ENCODE data around the gene STAT3. TPM values are rescaled to one million over a fixed set of nuclear protein-coding genes. Genes with fewer than 3 reads are reported as not detected.
"Not testable (repeated sequence)": the region's sequence is repeated elsewhere in the genome, so short reads cannot be mapped to it uniquely, and the experiment has no call there.

STAT3 gene
- total and polyA plus RNA-seq, 3 experiments from 2014 or later, result 148 to 166 (median 155) TPM

DNA sequence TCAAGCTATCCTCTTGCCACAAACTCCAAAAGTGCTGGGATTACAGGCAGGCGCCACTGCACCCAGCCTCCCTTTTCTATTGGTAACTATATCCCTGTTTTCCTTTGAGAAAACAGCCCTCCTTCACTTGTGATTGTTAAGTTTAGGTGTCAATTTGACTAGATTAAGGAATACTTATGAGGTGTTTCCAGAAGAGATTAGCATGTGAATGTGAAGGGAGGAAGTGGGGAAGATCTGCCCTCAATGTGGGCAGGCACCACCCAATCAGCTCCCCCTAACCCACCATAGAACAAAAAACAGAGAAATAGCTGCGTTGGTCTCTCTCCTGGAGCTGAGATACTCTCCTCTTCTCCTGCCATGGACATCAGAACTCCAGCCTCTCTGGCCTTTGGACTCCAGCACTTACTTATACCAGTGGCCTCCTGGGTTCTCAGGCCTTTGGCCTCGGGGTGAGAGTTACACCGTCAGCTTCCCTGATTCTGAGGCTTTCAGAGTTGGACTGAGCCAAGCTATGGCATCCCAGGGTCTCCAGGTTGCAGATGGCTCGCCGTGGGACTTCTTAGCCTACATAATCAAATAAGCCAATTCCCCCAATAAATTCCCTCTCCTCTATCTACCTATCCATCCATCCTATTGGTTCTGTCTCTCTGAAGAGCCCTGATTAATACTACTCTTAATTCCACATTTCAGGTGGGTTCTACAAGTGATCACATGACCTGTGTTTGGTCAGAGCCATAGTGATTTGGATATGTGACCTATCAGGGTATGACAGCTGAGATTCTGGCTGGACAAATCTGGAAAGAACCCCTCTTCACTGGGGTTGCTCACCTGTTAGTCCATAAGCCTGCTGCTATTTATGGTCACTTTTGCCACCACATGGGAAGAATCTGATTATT lies 12.0 kb upstream of the STAT3 start:
- no peak for DNase-seq

DNA sequence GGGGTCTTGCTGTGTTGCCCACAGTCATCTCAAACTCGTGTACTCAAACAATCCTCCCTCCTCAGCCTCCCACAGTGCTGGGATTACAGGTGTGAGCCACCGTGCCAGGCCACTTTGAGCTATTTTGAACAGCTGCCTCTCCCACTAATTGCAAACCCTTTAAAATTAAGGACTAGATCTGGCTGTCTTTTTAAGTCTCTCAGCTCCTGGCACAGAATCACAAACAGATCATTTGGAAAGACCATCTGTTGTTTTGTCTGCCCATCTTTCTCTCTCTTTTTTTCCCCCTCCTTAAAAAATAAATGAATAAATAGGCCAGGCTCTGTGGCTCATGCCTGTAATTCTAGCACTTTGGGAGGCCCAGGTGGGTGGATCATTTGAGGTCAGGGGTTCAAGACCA lies 10.9 kb upstream of the STAT3 start:
- CTCF ChIA-PET, result interaction anchor here (1.2 to 14.7 kb wide), 4 partner anchors 10 to 119 kb away, joined by 3 to 373 read pairs (median 7); partner anchors contain the start of gene STAT3

More for the DNA sequence above, 12.0 kb upstream of the STAT3 start:
- Histone ChIP-seq H3K4me3 (ENCODE audit: low read length) (no peak overlapping the region), H3K36me3 (ENCODE audit: insufficient read depth, low read length) (no peaks in the 10 kb centered on the region), H3K4me1 (ENCODE audit: insufficient read depth, low read length) (peaks cover 13% of the 10 kb centered on the region), H3K27me3 (ENCODE audit: insufficient read depth, low read length, poor library complexity, severe bottlenecking) (no peaks in the 10 kb centered on the region), H3K27ac (ENCODE audit: low read depth, low read length) (no peak overlapping the region), H3K9me3 (ENCODE audit: low read length) (no peaks in the 10 kb centered on the region)
- H3K27ac Mint-ChIP-seq, result peak overlapping the region in 4 of 8 donors; percentile 40 to 79 (median 64)
- POLR2A ChIA-PET, result interaction anchor here (1.8 kb wide), 1 partner anchor 11 kb away, joined by 9 read pairs; the partner anchor contains the start of gene STAT3
- H3K36me3 Mint-ChIP-seq, result no peaks in the 10 kb centered on the region
- H3K9me3 Mint-ChIP-seq, result no peaks in the 10 kb centered on the region
- H3K4me1 Mint-ChIP-seq, result peaks cover 11 to 15% (median 12%) of the 10 kb centered on the region in 3 donors
- H3K4me3 Mint-ChIP-seq, result peak overlapping the region in 5 of 7 donors; percentile 24 to 66 (median 59)
- CTCF ChIA-PET, result interaction anchor here (1.2 to 14.7 kb wide), 4 partner anchors 11 to 82 kb away, joined by 3 to 373 read pairs (median 6); partner anchors contain the start of gene STAT3
- H3K27me3 Mint-ChIP-seq, result peaks cover 0 to 5% of the 10 kb centered on the region in 2 donors

DNA sequence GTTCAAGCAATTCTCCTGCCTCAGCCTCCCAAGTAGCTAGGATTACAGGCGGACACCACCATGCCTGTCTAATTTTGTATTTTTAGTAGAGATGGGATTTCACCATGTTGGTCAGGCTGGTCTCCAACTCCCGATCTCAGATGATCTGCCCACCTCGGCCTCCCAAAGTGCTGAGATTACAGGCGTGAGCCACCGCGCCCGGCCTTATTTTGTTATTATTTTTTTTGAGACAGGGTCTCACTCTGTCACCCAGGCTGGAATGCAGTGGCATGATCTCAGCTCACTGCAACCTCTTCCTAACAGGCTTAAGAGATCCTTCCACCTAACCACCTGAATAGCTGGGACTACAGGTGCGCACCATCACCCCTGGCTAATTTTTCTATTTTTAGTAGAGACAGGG lies 7.4 kb upstream of the STAT3 start:
- not testable (repeated sequence) for H3K9me3 Mint-ChIP-seq; H3K27me3 ChIP-seq (ENCODE audit: insufficient read depth, low read length, poor library complexity, severe bottlenecking); H3K27ac Mint-ChIP-seq; H3K27ac ChIP-seq (ENCODE audit: low read depth, low read length); H3K36me3 ChIP-seq (ENCODE audit: insufficient read depth, low read length); H3K9me3 ChIP-seq (ENCODE audit: low read length); H3K36me3 Mint-ChIP-seq; H3K4me3 Mint-ChIP-seq; H3K4me3 ChIP-seq (ENCODE audit: low read length); H3K27me3 Mint-ChIP-seq; DNase-seq
- CTCF ChIA-PET, result interaction anchor here (1.3 to 2.0 kb wide), 4 partner anchors 11 to 73 kb away, joined by 3 to 10 read pairs (median 5); no protein-coding TSS in a partner anchor
- peaks cover 13% of the 10 kb centered on the region for H3K4me1 ChIP-seq (ENCODE audit: insufficient read depth, low read length)
- H3K4me1 Mint-ChIP-seq, result peaks cover 9 to 18% (median 11%) of the 10 kb centered on the region in 3 donors
- POLR2A ChIA-PET, result interaction anchor here (0.5 kb wide), 1 partner anchor 11 kb away, joined by 5 read pairs; no protein-coding TSS in a partner anchor

More for the DNA sequence above, 10.9 kb upstream of the STAT3 start:
- Histone ChIP-seq H3K27me3 (ENCODE audit: insufficient read depth, low read length, poor library complexity, severe bottlenecking) (no peaks in the 10 kb centered on the region), H3K36me3 (ENCODE audit: insufficient read depth, low read length) (no peaks in the 10 kb centered on the region), H3K9me3 (ENCODE audit: low read length) (no peaks in the 10 kb centered on the region), H3K4me3 (ENCODE audit: low read length) (no peak overlapping the region), H3K27ac (ENCODE audit: low read depth, low read length) (no peak overlapping the region), H3K4me1 (ENCODE audit: insufficient read depth, low read length) (peaks cover 13% of the 10 kb centered on the region)
- H3K36me3 Mint-ChIP-seq, result no peaks in the 10 kb centered on the region
- no peak overlapping the region for H3K27ac Mint-ChIP-seq
- H3K4me3 Mint-ChIP-seq, result no peak overlapping the region
- H3K27me3 Mint-ChIP-seq, result peaks cover 0 to 6% of the 10 kb centered on the region in 2 donors
- peaks cover 11 to 15% (median 12%) of the 10 kb centered on the region in 3 donors for H3K4me1 Mint-ChIP-seq
- DNase-seq, result no peak
- no peaks in the 10 kb centered on the region for H3K9me3 Mint-ChIP-seq
- POLR2A ChIA-PET, result interaction anchor here (1.8 kb wide), 1 partner anchor 10 kb away, joined by 9 read pairs; the partner anchor contains the start of gene STAT3

DNA sequence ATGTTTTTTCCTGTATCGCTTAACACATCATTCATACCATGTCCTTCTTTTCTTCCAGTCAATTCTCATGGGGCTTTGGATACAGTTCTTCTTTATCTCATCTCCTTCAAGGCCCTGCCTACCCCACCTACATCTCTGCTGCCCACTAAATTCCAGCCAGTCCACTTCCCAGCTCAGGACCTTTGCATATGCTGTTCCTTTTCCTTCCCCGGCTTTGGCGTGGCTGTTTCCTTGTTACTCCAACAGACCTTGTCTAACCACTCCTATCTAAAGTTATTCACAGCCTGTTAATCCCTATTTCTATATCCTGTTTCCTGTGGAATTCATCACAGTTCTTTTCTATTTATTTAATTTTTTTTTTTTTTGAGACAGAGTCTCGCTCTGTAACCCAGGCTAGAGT lies 6.6 kb upstream of the STAT3 start:
- peak overlapping the region in 1 of 8 donors; percentile 24 for H3K27ac Mint-ChIP-seq
- DNase-seq, result no peak
- ChIA-PET CTCF (interaction anchor here (1.7 to 1.9 kb wide), 3 partner anchors 11 to 73 kb away, joined by 3 to 6 read pairs (median 4); no protein-coding TSS in a partner anchor), POLR2A (no interaction called here)
- H3K4me1 ChIP-seq (ENCODE audit: insufficient read depth, low read length), result peaks cover 8% of the 10 kb centered on the region
- H3K27ac ChIP-seq (ENCODE audit: low read depth, low read length), result no peak overlapping the region
- no peak overlapping the region for H3K4me3 Mint-ChIP-seq
- H3K9me3 ChIP-seq (ENCODE audit: low read length), result no peaks in the 10 kb centered on the region
- H3K9me3 Mint-ChIP-seq, result no peaks in the 10 kb centered on the region
- H3K4me3 ChIP-seq (ENCODE audit: low read length), result no peak overlapping the region
- H3K27me3 ChIP-seq (ENCODE audit: insufficient read depth, low read length, poor library complexity, severe bottlenecking), result no peaks in the 10 kb centered on the region
- H3K27me3 Mint-ChIP-seq, result peaks cover 0 to 5% of the 10 kb centered on the region in 2 donors
- H3K36me3 Mint-ChIP-seq, result no peaks in the 10 kb centered on the region
- no peaks in the 10 kb centered on the region for H3K36me3 ChIP-seq (ENCODE audit: insufficient read depth, low read length)
- peaks cover 3 to 17% (median 5%) of the 10 kb centered on the region in 3 donors for H3K4me1 Mint-ChIP-seq

DNA sequence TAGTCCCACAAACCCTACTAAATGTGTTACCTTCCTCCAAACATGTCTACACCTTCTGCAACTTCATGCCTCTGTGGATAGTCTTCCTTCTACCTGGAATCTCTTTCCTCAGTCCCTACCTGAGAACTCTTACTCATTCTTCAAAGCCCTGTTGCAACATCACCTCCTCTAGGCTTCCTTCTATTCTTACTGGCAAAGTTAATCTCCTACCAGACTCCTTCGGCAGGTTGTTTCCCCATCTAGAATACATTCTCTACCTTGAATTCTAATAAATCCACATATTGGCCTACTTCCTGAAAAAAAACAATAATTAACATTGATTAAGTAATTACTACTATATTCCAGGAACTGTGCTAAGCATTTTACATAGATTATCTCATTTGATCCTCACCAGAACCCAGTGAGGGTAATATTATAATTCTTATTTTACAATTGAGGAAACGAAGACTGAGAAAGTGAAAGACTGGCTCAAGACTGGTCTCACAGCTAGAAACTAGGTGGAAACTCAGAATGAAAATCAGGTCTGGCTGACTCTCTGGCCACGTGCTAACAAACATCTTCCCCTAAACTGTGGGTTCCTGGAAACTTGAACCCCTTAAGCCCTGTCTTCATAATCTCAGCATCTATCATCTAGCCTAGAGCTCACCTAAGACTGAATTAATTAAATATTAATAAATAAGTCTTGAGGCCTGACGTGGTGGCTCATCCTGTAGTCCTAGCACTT lies 4.6 kb upstream of the STAT3 start:
- H3K27ac ChIP-seq (ENCODE audit: low read depth, low read length), result no peak overlapping the region
- Mint-ChIP-seq H3K27ac (peak overlapping the region in 7 of 8 donors; percentile 45 to 74 (median 59)), H3K4me3 (peak overlapping the region in 1 of 7 donors; percentile 13), H3K9me3 (no peaks in the 10 kb centered on the region), H3K36me3 (peaks cover 0 to 9% (median 0%) of the 10 kb centered on the region in 3 donors), H3K4me1 (peaks cover 8 to 21% (median 12%) of the 10 kb centered on the region in 3 donors), H3K27me3 (peaks cover 0 to 2% of the 10 kb centered on the region in 2 donors)
- H3K9me3 ChIP-seq (ENCODE audit: low read length), result no peaks in the 10 kb centered on the region
- no peaks in the 10 kb centered on the region for H3K27me3 ChIP-seq (ENCODE audit: insufficient read depth, low read length, poor library complexity, severe bottlenecking)
- DNase-seq, result no peak
- POLR2A ChIA-PET, result interaction anchor here (1.3 kb wide), 1 partner anchor 10 kb away, joined by 4 read pairs; no protein-coding TSS in a partner anchor
- no peaks in the 10 kb centered on the region for H3K36me3 ChIP-seq (ENCODE audit: insufficient read depth, low read length)
- H3K4me3 ChIP-seq (ENCODE audit: low read length), result no peak overlapping the region
- H3K4me1 ChIP-seq (ENCODE audit: insufficient read depth, low read length), result peaks cover 8% of the 10 kb centered on the region
- CTCF ChIA-PET, result interaction anchor here (0.7 to 1.9 kb wide), 4 partner anchors 11 to 71 kb away, joined by 3 to 4 read pairs (median 3); no protein-coding TSS in a partner anchor

DNA sequence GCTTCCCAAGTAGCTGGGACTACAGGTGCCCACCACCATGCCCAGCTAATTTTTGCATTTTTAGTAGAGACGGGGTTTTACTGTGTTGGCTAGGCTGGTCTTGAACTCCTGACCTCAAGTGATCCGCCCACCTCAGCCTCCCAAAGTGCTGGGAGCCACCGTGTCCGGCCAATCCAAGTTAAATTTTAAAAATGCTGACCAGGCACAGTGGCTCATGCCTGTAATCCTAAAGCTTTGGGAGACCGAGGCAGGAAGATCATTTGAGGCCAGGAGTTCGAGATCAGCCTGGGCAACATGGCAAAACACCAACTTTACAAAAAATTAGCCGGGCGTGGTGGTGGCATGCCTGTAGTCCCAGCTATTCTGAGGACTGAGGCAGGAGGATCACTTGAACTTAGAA lies 3.2 kb upstream of the STAT3 start:
- Mint-ChIP-seq H3K36me3 (peaks cover 0 to 15% (median under 1%) of the 10 kb centered on the region in 3 donors), H3K4me1 (peaks cover 18 to 32% (median 24%) of the 10 kb centered on the region in 3 donors)
- not testable (repeated sequence) for H3K27ac Mint-ChIP-seq; H3K36me3 ChIP-seq (ENCODE audit: insufficient read depth, low read length); H3K4me3 Mint-ChIP-seq; H3K9me3 Mint-ChIP-seq; H3K27me3 ChIP-seq (ENCODE audit: insufficient read depth, low read length, poor library complexity, severe bottlenecking); H3K27ac ChIP-seq (ENCODE audit: low read depth, low read length); DNase-seq; H3K4me3 ChIP-seq (ENCODE audit: low read length); H3K9me3 ChIP-seq (ENCODE audit: low read length); H3K27me3 Mint-ChIP-seq
- ChIA-PET CTCF (interaction anchor here (1.5 kb wide), 1 partner anchor 68 kb away, joined by 3 read pairs; no protein-coding TSS in a partner anchor), POLR2A (interaction anchor here (0.7 kb wide), 1 partner anchor 306 kb away, joined by 8 read pairs; no protein-coding TSS in a partner anchor)
- peaks cover 19% of the 10 kb centered on the region for H3K4me1 ChIP-seq (ENCODE audit: insufficient read depth, low read length)

DNA sequence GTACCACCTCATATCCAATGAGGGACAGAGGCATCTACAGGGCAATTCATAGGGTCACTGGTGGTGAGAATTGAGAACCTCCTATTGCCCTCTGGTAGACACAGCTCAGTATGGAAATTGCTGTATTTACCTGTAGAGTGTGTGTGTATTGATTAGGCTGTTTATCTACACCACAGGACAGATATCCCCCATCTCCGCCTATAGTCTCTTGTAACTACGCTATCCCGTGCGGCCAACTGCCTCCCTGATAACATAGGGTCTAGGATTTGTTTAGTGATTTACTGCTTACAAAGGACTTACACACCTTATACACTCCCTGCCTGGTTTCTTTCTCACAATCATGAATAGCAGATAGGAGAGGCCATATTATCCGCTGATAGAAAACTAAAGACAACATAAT lies 1.7 kb upstream of the STAT3 start:
- H3K27ac Mint-ChIP-seq, result peak overlapping the region; percentile 99 to 100 (median 100)
- peaks cover 29 to 48% (median 36%) of the 10 kb centered on the region in 3 donors for H3K4me1 Mint-ChIP-seq
- peaks cover 0 to 17% (median 3%) of the 10 kb centered on the region in 3 donors for H3K36me3 Mint-ChIP-seq
- H3K27me3 Mint-ChIP-seq, result peaks cover 0 to 2% of the 10 kb centered on the region in 2 donors
- no peaks in the 10 kb centered on the region for H3K9me3 Mint-ChIP-seq
- Histone ChIP-seq H3K27me3 (ENCODE audit: insufficient read depth, low read length, poor library complexity, severe bottlenecking) (no peaks in the 10 kb centered on the region), H3K9me3 (ENCODE audit: low read length) (no peaks in the 10 kb centered on the region), H3K27ac (ENCODE audit: low read depth, low read length) (no peak overlapping the region), H3K36me3 (ENCODE audit: insufficient read depth, low read length) (no peaks in the 10 kb centered on the region), H3K4me3 (ENCODE audit: low read length) (peak overlapping the region; percentile 76), H3K4me1 (ENCODE audit: insufficient read depth, low read length) (peaks cover 33% of the 10 kb centered on the region)
- POLR2A ChIA-PET, result interaction anchor here (1.0 to 2.0 kb wide), 2 partner anchors 10 to 49 kb away, joined by 4 to 9 read pairs; no protein-coding TSS in a partner anchor
- peak overlapping the region in 5 of 7 donors; percentile 28 to 94 (median 88) for H3K4me3 Mint-ChIP-seq
- CTCF ChIA-PET, result interaction anchor here (0.7 to 2.3 kb wide), 4 partner anchors 10 to 102 kb away, joined by 3 to 29 read pairs (median 10); partner anchors contain the start of gene STAT5A
- no peak for DNase-seq
